DOHH2 (cell line): ENCODE measurements around the gene MRTFB.

Source experiments
- H3F3A ChIP-seq: fragments of 200-600 bp; sonication (generic), shearing (Covaris generic); 2 replicates; pipeline ENCODE4 v1.6.0; 2016; ENCODE audit warnings: antibody characterized with exemption, mild to moderate bottlenecking; ENCODE audit not compliant: control insufficient read depth, insufficient read depth
- H3K27ac ChIP-seq: fragments of 200-600 bp; sonication (generic); 2 replicates; pipeline ENCODE4 v1.5.1; 2014; ENCODE audit warnings: low read depth, mild to moderate bottlenecking, low read length, moderate library complexity
- H3K27me3 ChIP-seq: fragments of 200-600 bp; sonication (generic); 2 replicates; pipeline ENCODE4 v1.6.1; 2014; ENCODE audit warnings: mild to moderate bottlenecking, low read length, mixed read lengths; ENCODE audit not compliant: control insufficient read depth
- H3K36me3 ChIP-seq: fragments of 200-600 bp; sonication (generic); 2 replicates; pipeline ENCODE4 v1.6.1; 2014; ENCODE audit warnings: mild to moderate bottlenecking, low read length, moderate library complexity, mixed read lengths; ENCODE audit not compliant: control insufficient read depth
- H3K4me1 ChIP-seq: fragments of 200-600 bp; sonication (generic); 2 replicates; pipeline ENCODE4 v1.6.1; 2014; ENCODE audit warnings: mild to moderate bottlenecking, low read length, mixed read lengths; ENCODE audit not compliant: control insufficient read depth
- H3K4me2 ChIP-seq: fragments of 200-600 bp; sonication (generic); 2 replicates; pipeline ENCODE4 v1.6.0; 2014; ENCODE audit warnings: mild to moderate bottlenecking, low read length, moderate library complexity
- H3K4me3 ChIP-seq: fragments of 200-600 bp; sonication (generic); 2 replicates; pipeline ENCODE4 v1.5.1; 2014; ENCODE audit warnings: mild to moderate bottlenecking, low read length, mixed read lengths
- H3K79me2 ChIP-seq: fragments of 200-600 bp; sonication (generic); 2 replicates; pipeline ENCODE4 v1.6.1; 2014; ENCODE audit warnings: mild to moderate bottlenecking, low read length, mixed read lengths; ENCODE audit not compliant: control insufficient read depth
- H3K9me2 ChIP-seq: fragments of 200-600 bp; sonication (generic); replicated peaks from 2 replicates; pipeline ENCODE4 v1.6.1; 2014; ENCODE audit warnings: mild to moderate bottlenecking, low read length, mixed read lengths; ENCODE audit not compliant: control insufficient read depth
- H3K9me3 ChIP-seq: fragments of 200-600 bp; sonication (generic); 2 replicates; pipeline ENCODE4 v1.6.1; 2014; ENCODE audit warnings: antibody characterized with exemption, low read length, mixed read lengths; ENCODE audit not compliant: control insufficient read depth, insufficient read depth
- H4K20me1 ChIP-seq: fragments of 200-600 bp; sonication (generic); 2 replicates; pipeline ENCODE4 v1.6.0; 2014; ENCODE audit warnings: low read depth, mild to moderate bottlenecking, antibody characterized with exemption, low read length, moderate library complexity; ENCODE audit not compliant: control insufficient read depth, insufficient read depth
- EZH2phosphoT487 ChIP-seq: fragments of 200-600 bp; sonication (generic); IDR thresholded peaks from 2 replicates; pipeline ENCODE4 v1.6.1; 2017; ENCODE audit warnings: borderline replicate concordance, mild to moderate bottlenecking, antibody characterized with exemption, low read length, moderate library complexity, mixed read lengths
- TF ChIP-seq, protein P1 (sequence below): fragments of 200-600 bp; sonication (generic); IDR thresholded peaks from one replicate; pipeline ENCODE4 v1.5.1; 2014; ENCODE audit warnings: antibody characterized with exemption, mild to moderate bottlenecking, low read depth, low read length; ENCODE audit not compliant: poor library complexity, severe bottlenecking

MRTFB gene

GRCh38 chr16:14074544-14074943, 3.4 kb downstream of the MRTFB start:
- Histone ChIP-seq H3K27me3 (no peaks in the 10 kb centered on the region), H3F3A (0 out of 2 replicates have a peak, but pooled peaks cover 4% of the 10 kb centered on the region), H3K4me1 (peaks cover 19% of the 10 kb centered on the region), H3K27ac (no peak overlapping the region), H3K36me3 (no peaks in the 10 kb centered on the region), H4K20me1 (no peaks in the 10 kb centered on the region), H3K79me2 (peaks cover 37% of the 10 kb centered on the region), H3K9me3 (no peaks in the 10 kb centered on the region), H3K4me3 (no peak overlapping the region), H3K9me2 (no peaks in the 10 kb centered on the region), H3K4me2 (no peak overlapping the region)
- TF ChIP-seq, protein P1, sequence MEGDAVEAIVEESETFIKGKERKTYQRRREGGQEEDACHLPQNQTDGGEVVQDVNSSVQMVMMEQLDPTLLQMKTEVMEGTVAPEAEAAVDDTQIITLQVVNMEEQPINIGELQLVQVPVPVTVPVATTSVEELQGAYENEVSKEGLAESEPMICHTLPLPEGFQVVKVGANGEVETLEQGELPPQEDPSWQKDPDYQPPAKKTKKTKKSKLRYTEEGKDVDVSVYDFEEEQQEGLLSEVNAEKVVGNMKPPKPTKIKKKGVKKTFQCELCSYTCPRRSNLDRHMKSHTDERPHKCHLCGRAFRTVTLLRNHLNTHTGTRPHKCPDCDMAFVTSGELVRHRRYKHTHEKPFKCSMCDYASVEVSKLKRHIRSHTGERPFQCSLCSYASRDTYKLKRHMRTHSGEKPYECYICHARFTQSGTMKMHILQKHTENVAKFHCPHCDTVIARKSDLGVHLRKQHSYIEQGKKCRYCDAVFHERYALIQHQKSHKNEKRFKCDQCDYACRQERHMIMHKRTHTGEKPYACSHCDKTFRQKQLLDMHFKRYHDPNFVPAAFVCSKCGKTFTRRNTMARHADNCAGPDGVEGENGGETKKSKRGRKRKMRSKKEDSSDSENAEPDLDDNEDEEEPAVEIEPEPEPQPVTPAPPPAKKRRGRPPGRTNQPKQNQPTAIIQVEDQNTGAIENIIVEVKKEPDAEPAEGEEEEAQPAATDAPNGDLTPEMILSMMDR = no peak
- no peak for TF ChIP-seq EZH2phosphoT487

- H4K20me1 ChIP-seq = no peaks in the 10 kb centered on the region
- peaks cover 24% of the 10 kb centered on the region for H3K79me2 ChIP-seq
- H3K4me2 ChIP-seq = no peak overlapping the region
- peaks cover 12% of the 10 kb centered on the region for H3K36me3 ChIP-seq
- H3K9me3 ChIP-seq = no peaks in the 10 kb centered on the region
- H3K4me3 ChIP-seq = no peak overlapping the region
- H3K27ac ChIP-seq = no peak overlapping the region
- TF ChIP-seq, protein P1 = no peak
- TF ChIP-seq EZH2phosphoT487 = no peak
- H3F3A ChIP-seq = 0 out of 2 replicates have a peak, but pooled peaks cover 4% of the 10 kb centered on the region
- no peaks in the 10 kb centered on the region for H3K9me2 ChIP-seq
- H3K4me1 ChIP-seq = peaks cover 3% of the 10 kb centered on the region; the same call in 1 of the 2 replicates
- no peaks in the 10 kb centered on the region for H3K27me3 ChIP-seq
Measured at GRCh38 chr16:14077918-14078317, 6.8 kb downstream of the MRTFB start.

GRCh38 chr16:14086477-14086876, 15.4 kb downstream of the MRTFB start:
- H3K4me3 ChIP-seq = no peak overlapping the region
- no peaks in the 10 kb centered on the region for H3K27me3 ChIP-seq
- H3K9me2 ChIP-seq = no peaks in the 10 kb centered on the region
- H3F3A ChIP-seq = no peaks in the 10 kb centered on the region
- H3K79me2 ChIP-seq = peaks cover 8% of the 10 kb centered on the region
- H3K4me1 ChIP-seq = no peaks in the 10 kb centered on the region
- peaks cover 18% of the 10 kb centered on the region for H3K36me3 ChIP-seq
- H3K27ac ChIP-seq = no peak overlapping the region
- H3K4me2 ChIP-seq = no peak overlapping the region
- TF ChIP-seq, protein P1 = no peak
- TF ChIP-seq EZH2phosphoT487 = no peak
- no peaks in the 10 kb centered on the region for H3K9me3 ChIP-seq
- H4K20me1 ChIP-seq = no peaks in the 10 kb centered on the region

DNA sequence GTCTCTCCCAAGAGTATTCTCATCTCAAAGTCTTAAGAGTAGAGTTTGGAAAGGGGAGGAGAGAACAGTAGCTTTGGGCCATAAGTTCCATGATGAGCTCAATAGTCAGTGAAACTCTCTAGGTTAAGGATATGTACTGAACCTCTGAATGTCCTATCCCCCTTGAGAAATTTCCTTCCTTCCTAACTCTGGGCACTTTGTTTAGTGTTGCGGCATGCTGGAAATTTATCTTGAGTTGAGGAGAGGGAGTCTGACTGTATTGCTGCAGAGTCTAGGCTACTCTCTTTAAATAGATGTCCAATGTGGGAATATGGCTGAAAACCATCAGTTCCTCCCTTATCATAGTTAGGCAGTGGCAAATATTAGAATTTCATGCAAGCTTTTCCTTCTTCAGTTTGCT, 16.1 kb downstream of the MRTFB start:
- H3F3A ChIP-seq = no peaks in the 10 kb centered on the region
- TF ChIP-seq, protein P1 = no peak
- no peak for TF ChIP-seq EZH2phosphoT487
- H3K4me1 ChIP-seq = no peaks in the 10 kb centered on the region
- no peaks in the 10 kb centered on the region for H3K9me2 ChIP-seq
- H3K36me3 ChIP-seq = peaks cover 11% of the 10 kb centered on the region
- H4K20me1 ChIP-seq = peaks cover 2% of the 10 kb centered on the region; the same call in 1 of the 2 replicates
- H3K9me3 ChIP-seq = no peaks in the 10 kb centered on the region
- H3K27ac ChIP-seq = no peak overlapping the region
- H3K4me3 ChIP-seq = no peak overlapping the region
- H3K27me3 ChIP-seq = no peaks in the 10 kb centered on the region
- no peak overlapping the region for H3K4me2 ChIP-seq
- H3K79me2 ChIP-seq = peaks cover 8% of the 10 kb centered on the region
